ENCODE data around the gene CFAP74.
"Not testable (repeated sequence)": the region's sequence is repeated elsewhere in the genome, so short reads cannot be mapped to it uniquely, and the experiment has no call there.

CFAP74 gene

GRCh38 chr1:1899266-1899966, 104.2 kb downstream of the CFAP74 start:
- DNase-seq, result no peak

GRCh38 chr1:1898246-1898933, 105.2 kb downstream of the CFAP74 start:
- no peak for DNase-seq

- no peak for DNase-seq
Observed at GRCh38 chr1:1895456-1896336, 107.9 kb downstream of the CFAP74 start.

GRCh38 chr1:1895060-1895418, 108.5 kb downstream of the CFAP74 start:
- no peak for DNase-seq

GRCh38 chr1:1894354-1895059, 109.1 kb downstream of the CFAP74 start:
- no peak for DNase-seq

GRCh38 chr1:1893997-1894353, 109.6 kb downstream of the CFAP74 start:
- DNase-seq, result no peak

GRCh38 chr1:1893291-1893985, 110.1 kb downstream of the CFAP74 start:
- DNase-seq, result no peak

GRCh38 chr1:1892763-1893120, 110.8 kb downstream of the CFAP74 start:
- no peak for DNase-seq

- DNase-seq, result peak in 2 of 51 donors; percentile 10 to 26
Observed at GRCh38 chr1:1892079-1892762, 111.4 kb downstream of the CFAP74 start.

GRCh38 chr1:1891349-1892078, 112.1 kb downstream of the CFAP74 start:
- peak in 46 of 51 donors; percentile 36 to 92 (median 74) for DNase-seq

GRCh38 chr1:1890506-1891348, 112.9 kb downstream of the CFAP74 start, which contains the start of gene GNB1:
Gene GNB1 (minus strand): TSS chr1:1891087. CDS start chr1:1825453, 65,634 bp downstream.
- peak; percentile 18 to 92 (median 76) for DNase-seq

GRCh38 chr1:1889847-1890505, 113.6 kb downstream of the CFAP74 start:
- DNase-seq, result peak in 16 of 51 donors; percentile 11 to 65 (median 44)

- DNase-seq, result no peak
Observed at GRCh38 chr1:1889090-1889750, 114.4 kb downstream of the CFAP74 start.

GRCh38 chr1:1883890-1884289, 119.7 kb downstream of the CFAP74 start:
- DNase-seq, result not testable (repeated sequence)

GRCh38 chr1:1883092-1883873, 120.3 kb downstream of the CFAP74 start:
- no peak for DNase-seq

GRCh38 chr1:1881727-1882126, 121.9 kb downstream of the CFAP74 start:
- DNase-seq, result no peak
